Fibroblast of lung (primary cell): Measurements from ENCODE around the gene RAC2. TPM values are rescaled to one million over a fixed set of nuclear protein-coding genes. Genes with fewer than 3 reads are reported as not detected.
"Not testable (repeated sequence)": the region's sequence is repeated elsewhere in the genome, so short reads cannot be mapped to it uniquely, and the experiment has no call there.

Experiments used
- DNase-seq, 2 donors: peaks; one replicate each; pipeline versions ENCODE4 v3.0.0 to v3.0.0-alpha.2; 2010; ENCODE audit warnings: low read depth in 2 of 2
- H2AFZ ChIP-seq: 2 replicates; pipeline ENCODE4 v1.5.1; 2012; ENCODE audit warnings: low read length, control low read depth, inconsistent platforms
- H3K27ac ChIP-seq: 2 replicates; pipeline ENCODE4 v1.5.1; 2011; ENCODE audit warnings: low read length, control low read depth; ENCODE audit not compliant: insufficient read depth
- H3K27me3 ChIP-seq: 2 replicates; pipeline ENCODE4 v1.5.1; 2011; ENCODE audit warnings: mild to moderate bottlenecking, low read length; ENCODE audit not compliant: control insufficient read depth, insufficient read depth
- H3K36me3 ChIP-seq: 2 replicates; pipeline ENCODE4 v1.5.1; 2011; ENCODE audit warnings: low read length; ENCODE audit not compliant: control insufficient read depth, insufficient read depth
- H3K4me1 ChIP-seq: 2 replicates; pipeline ENCODE4 v1.5.1; 2011; ENCODE audit warnings: low read length; ENCODE audit not compliant: control insufficient read depth, insufficient read depth; ENCODE audit errors: extremely low read depth
- H3K4me2 ChIP-seq: 2 replicates; pipeline ENCODE4 v1.5.1; 2011; ENCODE audit warnings: low read length, control low read depth; ENCODE audit not compliant: insufficient read depth; ENCODE audit errors: extremely low read depth
- H3K4me3 ChIP-seq, 4 experiments: fragments of 200-600 bp in 1 of 4; sonication (generic) in 1 of 4; replicated peaks in 1 of 4; 2 replicates each; pipeline ENCODE4 v1.5.1; 2011 to 2016; ENCODE audit warnings: low read length in 4 of 4, low read depth in 3 of 4, mild to moderate bottlenecking in 3 of 4, control low read depth in 2 of 4, inconsistent platforms in 1 of 4, mixed read lengths in 1 of 4; ENCODE audit not compliant: insufficient read depth in 1 of 4; ENCODE audit errors: control extremely low read depth in 1 of 4
- H3K79me2 ChIP-seq: 2 replicates; pipeline ENCODE4 v1.5.1; 2012; ENCODE audit warnings: mild to moderate bottlenecking, low read length, inconsistent platforms; ENCODE audit not compliant: control insufficient read depth, insufficient read depth
- H3K9ac ChIP-seq: 2 replicates; pipeline ENCODE4 v1.5.1; 2011; ENCODE audit warnings: mild to moderate bottlenecking, low read length, control low read depth; ENCODE audit not compliant: insufficient read depth
- H3K9me3 ChIP-seq: 2 replicates; pipeline ENCODE4 v1.5.1; 2012; ENCODE audit warnings: low read depth, low read length; ENCODE audit not compliant: control insufficient read depth, insufficient read depth
- H4K20me1 ChIP-seq: 2 replicates; pipeline ENCODE4 v1.5.1; 2011; ENCODE audit warnings: low read length; ENCODE audit not compliant: control insufficient read depth, insufficient read depth; ENCODE audit errors: extremely low read depth
- EZH2 ChIP-seq: IDR thresholded peaks from 2 replicates; pipeline ENCODE4 v1.5.1; 2012; ENCODE audit warnings: low read length, control low read depth, mild to moderate bottlenecking; ENCODE audit errors: missing control alignments
- polyA plus RNA-seq, 2 donors: library from polyadenylated mRNA; depleted of rRNA in 1 of 2; stranded (reverse) in 1 of 2; unstranded in 1 of 2; fragments of >200 nt; gene quantifications; 2 replicates each; pipeline ENCODE4 v1.2.1, GENCODE V29; 2011 to 2012; ENCODE audit warnings: missing spikeins in 1 of 2
- total RNA-seq: library from RNA; depleted of rRNA; stranded (reverse); fragments of >200 nt; gene quantifications from 2 replicates; pipeline ENCODE4 v1.2.1, GENCODE V29; 2014
- TF ChIP-seq, protein P1 (sequence below), 2 donors: IDR thresholded peaks in 1 of 2; conservative IDR thresholded peaks in 1 of 2; 1 replicate in 1 of 2; 2 replicates in 1 of 2; pipeline ENCODE4 v1.5.1; 2011 to 2012; ENCODE audit warnings: low read length in 2 of 2, control low read depth in 1 of 2, inconsistent platforms in 1 of 2, low read depth in 1 of 2, mild to moderate bottlenecking in 1 of 2

RAC2 gene
- total and polyA plus RNA-seq, 2 donors (not counting 1 experiment from before 2014, with no cell fraction given): 2.1 to 10.5 TPM

GRCh38 chr22:37234736-37235711, 9.0 kb downstream of the RAC2 start:
- TF ChIP-seq, protein P1, sequence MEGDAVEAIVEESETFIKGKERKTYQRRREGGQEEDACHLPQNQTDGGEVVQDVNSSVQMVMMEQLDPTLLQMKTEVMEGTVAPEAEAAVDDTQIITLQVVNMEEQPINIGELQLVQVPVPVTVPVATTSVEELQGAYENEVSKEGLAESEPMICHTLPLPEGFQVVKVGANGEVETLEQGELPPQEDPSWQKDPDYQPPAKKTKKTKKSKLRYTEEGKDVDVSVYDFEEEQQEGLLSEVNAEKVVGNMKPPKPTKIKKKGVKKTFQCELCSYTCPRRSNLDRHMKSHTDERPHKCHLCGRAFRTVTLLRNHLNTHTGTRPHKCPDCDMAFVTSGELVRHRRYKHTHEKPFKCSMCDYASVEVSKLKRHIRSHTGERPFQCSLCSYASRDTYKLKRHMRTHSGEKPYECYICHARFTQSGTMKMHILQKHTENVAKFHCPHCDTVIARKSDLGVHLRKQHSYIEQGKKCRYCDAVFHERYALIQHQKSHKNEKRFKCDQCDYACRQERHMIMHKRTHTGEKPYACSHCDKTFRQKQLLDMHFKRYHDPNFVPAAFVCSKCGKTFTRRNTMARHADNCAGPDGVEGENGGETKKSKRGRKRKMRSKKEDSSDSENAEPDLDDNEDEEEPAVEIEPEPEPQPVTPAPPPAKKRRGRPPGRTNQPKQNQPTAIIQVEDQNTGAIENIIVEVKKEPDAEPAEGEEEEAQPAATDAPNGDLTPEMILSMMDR (conservative IDR thresholded peaks at IDR 0.05 in 1 of 2, IDR thresholded peaks at IDR 0.05 in 1 of 2; ENCODE audit: low read depth in 1 of 2, low read length in 2 of 2): no peak
- no peak for TF ChIP-seq EZH2
- Histone ChIP-seq H2AFZ (no peak overlapping the region), H3K9me3 (no peaks in the 10 kb centered on the region), H3K4me2 (no peak overlapping the region), H3K4me1 (peaks cover 2% of the 10 kb centered on the region), H3K36me3 (no peaks in the 10 kb centered on the region), H4K20me1 (no peaks in the 10 kb centered on the region), H3K27ac (no peak overlapping the region), H3K4me3 (no peak overlapping the region), H3K9ac (no peak overlapping the region), H3K27me3 (no peaks in the 10 kb centered on the region), H3K79me2 (no peaks in the 10 kb centered on the region)
- DNase-seq: no peak

DNA sequence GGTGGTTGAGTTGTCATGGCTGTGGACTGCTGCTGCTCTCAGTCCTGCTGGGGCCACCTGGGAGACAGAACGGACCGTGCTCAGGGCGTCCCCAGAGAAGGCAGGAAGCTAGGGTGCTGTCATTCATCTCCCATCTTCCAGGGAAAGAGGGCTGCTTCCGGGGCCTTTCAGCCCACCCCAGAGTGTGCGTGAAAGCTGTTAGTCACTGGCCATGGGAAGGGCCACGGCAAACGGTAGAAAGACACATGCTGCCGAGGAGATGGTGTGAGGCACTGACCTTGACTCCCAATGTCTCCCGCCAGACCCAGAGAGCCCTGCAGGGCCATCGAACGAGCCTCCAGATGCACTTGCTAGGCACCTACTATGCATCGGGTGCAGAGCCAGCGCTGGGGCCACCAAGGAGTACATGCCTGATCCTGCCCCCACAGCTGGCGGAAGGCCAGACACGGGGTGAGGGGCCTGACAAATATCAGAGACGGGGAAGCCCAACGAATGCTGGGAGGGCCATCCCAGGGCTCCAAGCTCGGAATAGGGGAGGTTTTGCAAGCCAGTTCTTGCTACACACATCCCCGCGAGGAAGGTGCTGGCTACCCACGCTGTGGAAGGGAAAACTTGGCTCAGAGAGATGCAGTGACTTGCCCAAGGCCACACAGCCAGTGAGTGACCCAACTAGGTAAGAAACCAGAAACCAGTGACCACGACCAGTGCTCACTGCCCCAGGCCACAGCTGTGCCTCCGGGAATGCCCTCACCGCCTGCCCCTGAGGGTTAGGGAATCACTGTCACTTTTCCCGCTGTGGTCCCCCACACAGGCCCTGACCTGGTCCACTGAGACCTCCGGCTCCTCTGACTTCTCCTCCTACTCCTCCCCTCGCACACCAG, 10.1 kb downstream of the RAC2 start:
- no peak overlapping the region for H3K27ac ChIP-seq
- H3K4me1 ChIP-seq: peaks cover 12% of the 10 kb centered on the region
- H3K9ac ChIP-seq: no peak overlapping the region
- H3K36me3 ChIP-seq: no peaks in the 10 kb centered on the region
- TF ChIP-seq EZH2: no peak
- TF ChIP-seq, protein P1 (conservative IDR thresholded peaks at IDR 0.05 in 1 of 2, IDR thresholded peaks at IDR 0.05 in 1 of 2; ENCODE audit: low read depth in 1 of 2, low read length in 2 of 2): no peak
- no peaks in the 10 kb centered on the region for H4K20me1 ChIP-seq
- DNase-seq: no peak
- H3K9me3 ChIP-seq: no peaks in the 10 kb centered on the region
- no peak overlapping the region for H3K4me2 ChIP-seq
- H3K4me3 ChIP-seq: no peak overlapping the region
- no peaks in the 10 kb centered on the region for H3K27me3 ChIP-seq
- no peak overlapping the region for H2AFZ ChIP-seq
- H3K79me2 ChIP-seq: no peaks in the 10 kb centered on the region

DNA sequence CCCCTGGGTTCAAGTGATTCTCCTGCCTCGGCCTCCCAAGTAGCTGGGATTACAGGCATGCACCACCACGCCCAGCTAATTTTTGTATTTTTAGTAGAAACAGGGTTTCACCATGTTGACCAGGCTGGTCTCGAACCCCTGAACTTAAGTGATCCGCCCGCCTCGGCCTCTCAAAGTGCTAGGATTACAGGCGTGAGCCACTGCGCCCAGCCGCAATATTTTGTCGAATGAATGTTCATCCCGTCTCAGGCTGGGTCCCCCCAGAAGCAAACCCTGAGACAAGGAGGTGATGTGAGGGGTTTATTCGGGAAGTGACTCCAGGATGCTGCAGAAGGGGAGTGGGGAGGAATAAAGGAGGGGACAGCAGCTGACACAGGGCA, 10.7 kb downstream of the RAC2 start:
- H3K9me3 ChIP-seq, DNase-seq, H3K9ac ChIP-seq, H3K4me3 ChIP-seq, H3K36me3 ChIP-seq, H2AFZ ChIP-seq, H3K27ac ChIP-seq, H3K79me2 ChIP-seq, H3K4me2 ChIP-seq, H3K27me3 ChIP-seq, H4K20me1 ChIP-seq: not testable (repeated sequence)
- peaks cover 16% of the 10 kb centered on the region for H3K4me1 ChIP-seq
